Breast epithelium (tissue), 3 donors: Measurements from ENCODE around the gene APOM.

ENCODE experiments used
- CTCF ChIP-seq, 3 donors: fragments of 450-650 bp; IDR thresholded peaks; one replicate each; pipeline ENCODE4 v1.5.1; 2016 to 2017; ENCODE audit warnings: antibody characterized with exemption in 3 of 3, mild to moderate bottlenecking in 3 of 3, moderate library complexity in 3 of 3
- POLR2A ChIP-seq: fragments of 450-650 bp; IDR thresholded peaks from one replicate; pipeline ENCODE4 v1.6.1; 2016; ENCODE audit warnings: antibody characterized with exemption, mild to moderate bottlenecking, moderate library complexity
- POLR2AphosphoS5 ChIP-seq, 3 donors: sonication (generic); formaldehyde crosslinking; IDR thresholded peaks; one replicate each; pipeline ENCODE4 v1.6.1; 2017; ENCODE audit warnings: antibody characterized with exemption in 3 of 3

GRCh38 chr6:31692886-31693285 lies 37.2 kb downstream of the APOM start:
- TF ChIP-seq CTCF (IDR thresholded peaks at IDR 0.05): no peak
- no peak for TF ChIP-seq POLR2A
- TF ChIP-seq POLR2AphosphoS5 (IDR thresholded peaks at IDR 0.05): no peak
